HG03432 (cell line): ENCODE data around the gene PRKCH.

Source experiments
- ATAC-seq: cut with Tn5 transposase; IDR thresholded peaks from one replicate; pipeline ENCODE4 v1.9.1; 2021; ENCODE audit warnings: mild to moderate bottlenecking, moderate library complexity; ENCODE audit not compliant: unreplicated experiment

Gene PRKCH

DNA sequence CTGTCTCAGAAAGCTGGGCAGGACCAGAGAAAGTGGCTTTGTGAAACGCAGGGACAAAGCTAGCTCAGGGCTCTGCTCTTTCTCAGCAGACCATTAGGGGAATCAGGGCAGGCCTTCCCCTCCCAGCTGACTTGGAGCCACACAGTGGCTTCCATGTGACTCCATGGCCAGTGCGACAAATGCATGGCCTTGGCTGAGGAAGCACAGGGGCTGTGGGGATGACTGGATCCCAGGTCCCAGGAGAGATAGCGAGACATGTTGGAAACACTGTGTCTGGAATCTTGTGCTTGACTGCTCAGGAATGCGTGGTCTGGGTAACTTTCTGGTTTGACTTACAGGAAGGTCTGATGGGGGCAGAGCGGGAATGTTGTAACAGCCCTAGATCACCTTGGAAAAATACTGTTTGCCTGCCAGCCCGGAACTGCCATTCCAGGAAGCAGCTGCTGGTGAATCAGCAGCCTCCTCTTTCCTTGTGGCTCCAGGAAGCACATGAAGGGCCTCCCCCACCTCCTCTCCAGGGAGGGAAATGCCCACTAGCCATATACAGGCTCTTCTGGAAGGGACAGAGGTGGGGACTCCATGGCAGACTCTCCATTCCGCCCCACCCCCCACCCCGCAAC lies 240.4 kb downstream of the PRKCH start:
- no peak for ATAC-seq

DNA sequence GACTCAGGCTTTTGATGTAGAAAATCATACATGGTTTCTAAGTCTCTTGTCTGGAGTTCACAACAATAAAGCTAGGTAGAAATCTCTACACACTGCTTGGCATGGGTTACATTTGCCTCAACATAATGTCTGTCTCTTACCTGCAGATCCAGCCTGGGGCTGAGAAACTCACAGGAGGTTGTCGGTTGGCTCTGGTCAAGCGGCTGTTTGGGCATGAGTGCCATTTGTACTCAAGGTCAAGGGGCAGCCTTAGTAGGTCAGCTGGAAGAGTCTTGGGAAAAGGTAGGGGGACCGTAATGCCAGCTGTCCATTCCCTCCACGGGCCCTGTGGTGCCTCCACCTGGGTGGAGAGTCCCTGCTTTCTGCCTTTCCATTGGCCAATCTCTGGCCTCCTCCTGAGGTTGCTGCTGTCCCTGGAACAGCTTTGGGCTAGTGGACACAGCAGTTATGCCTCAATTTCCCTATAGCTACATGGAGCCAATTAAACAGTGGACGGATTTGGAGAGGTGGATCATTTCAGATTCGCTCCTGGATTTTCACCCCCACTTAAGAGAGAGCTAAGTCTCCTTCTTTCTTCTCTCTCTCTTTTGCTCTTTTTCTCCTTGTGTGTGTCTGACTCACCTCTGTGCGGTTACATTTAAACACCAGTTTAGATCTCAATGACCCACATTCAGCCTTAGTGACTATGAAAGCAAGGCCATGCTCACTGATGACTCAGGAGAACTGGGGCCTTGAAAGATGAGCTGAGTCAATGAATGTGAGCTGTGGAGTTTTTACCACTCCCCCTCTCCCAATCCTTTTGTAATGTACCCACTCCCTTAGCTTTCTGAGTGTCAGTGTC lies 241.2 kb downstream of the PRKCH start:
- ATAC-seq = no peak

DNA sequence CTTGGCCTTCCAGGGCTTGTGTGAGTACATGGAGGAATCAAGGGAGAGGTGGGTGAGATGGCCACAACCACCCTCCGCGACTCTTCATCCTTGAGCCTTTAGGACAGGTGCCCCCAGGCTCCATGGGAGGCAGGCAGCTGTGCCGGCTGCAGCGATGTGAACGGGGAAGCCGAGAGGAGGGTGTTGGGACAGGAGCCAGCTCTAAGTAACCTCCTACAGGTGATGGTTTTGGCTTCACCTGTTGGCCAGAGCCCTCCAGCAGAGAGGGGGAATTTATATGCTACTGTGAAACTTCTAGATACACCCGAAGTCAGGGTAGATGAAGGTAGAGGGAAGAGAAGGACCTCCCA lies 241.8 kb downstream of the PRKCH start:
- no peak for ATAC-seq

DNA sequence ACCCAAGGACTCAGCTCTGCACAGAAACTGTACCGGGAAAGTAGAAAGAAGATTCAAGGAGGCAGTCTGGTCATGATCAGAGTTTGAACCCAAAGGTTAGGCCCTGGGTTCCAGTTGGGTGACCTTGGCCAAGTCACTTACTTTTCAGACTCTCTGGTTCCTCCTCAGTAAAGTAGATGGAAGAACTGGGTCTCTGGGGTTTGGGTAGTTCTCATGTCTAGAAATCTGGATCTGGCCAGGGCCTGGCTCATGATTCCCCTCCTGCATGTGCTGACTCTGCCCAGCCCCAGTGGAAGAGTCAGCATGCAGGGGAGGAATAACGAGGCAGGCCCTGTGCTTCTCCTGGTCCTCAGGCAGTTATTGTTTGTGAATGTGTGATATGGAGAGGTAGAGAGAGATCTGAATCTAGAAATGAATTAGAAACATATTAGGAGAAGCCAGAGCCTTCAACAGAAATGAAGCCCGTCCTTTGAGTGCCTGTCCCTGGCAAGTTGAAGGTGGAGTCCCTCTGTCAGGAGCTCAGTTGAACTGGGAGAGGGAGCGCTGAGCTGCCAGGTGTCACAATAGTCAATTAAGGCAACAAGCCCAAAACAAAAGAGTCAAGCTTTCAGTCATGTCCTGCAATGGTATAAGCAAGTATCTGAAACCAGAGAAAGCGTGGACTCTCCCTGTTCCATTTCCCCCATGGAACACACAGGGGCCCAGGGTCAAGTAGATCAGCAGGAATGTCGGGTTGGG lies 242.7 kb downstream of the PRKCH start:
- no peak for ATAC-seq

DNA sequence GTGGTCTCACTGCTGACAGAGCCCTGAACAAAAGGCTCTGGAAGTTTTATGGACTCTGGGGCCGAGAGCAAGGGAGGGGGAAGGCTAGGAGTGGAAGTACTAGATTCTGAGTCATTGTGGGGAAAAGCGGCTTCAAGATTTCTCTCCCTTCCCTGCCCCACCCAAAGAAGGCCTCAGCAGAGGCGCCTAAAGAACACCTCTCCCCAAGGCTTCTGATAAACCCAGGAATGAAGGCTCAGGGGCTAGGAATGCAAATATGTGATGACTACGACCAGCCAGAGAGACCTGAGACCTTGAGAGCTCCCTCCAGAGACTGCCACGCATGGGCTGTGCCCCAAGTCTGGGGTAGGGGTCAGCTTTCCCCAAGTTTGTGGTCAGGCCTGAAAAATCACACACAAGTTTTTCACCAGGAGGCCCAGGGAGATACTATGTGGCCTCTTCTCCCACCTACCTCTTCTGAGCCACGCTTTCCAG lies 243.3 kb downstream of the PRKCH start:
- no peak for ATAC-seq

DNA sequence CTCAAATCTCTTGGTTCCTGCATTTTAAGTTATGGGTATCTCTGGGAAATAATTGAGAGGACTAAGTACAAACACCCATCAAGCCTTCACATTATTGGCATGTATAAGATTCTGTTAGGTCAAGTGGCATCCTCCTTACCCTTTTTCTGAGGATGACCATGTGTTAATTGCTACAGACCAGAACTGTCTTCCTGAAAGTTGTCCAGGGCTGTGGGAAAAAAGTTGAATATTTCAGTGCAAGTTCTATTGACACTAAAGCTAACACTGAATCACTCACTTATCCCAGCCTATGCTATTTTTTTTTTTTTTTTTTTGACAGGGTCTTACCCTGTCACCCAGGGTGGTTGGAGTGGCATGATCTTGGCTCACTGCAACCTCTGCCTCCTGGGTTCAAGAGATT lies 243.8 kb downstream of the PRKCH start:
- no peak for ATAC-seq

DNA sequence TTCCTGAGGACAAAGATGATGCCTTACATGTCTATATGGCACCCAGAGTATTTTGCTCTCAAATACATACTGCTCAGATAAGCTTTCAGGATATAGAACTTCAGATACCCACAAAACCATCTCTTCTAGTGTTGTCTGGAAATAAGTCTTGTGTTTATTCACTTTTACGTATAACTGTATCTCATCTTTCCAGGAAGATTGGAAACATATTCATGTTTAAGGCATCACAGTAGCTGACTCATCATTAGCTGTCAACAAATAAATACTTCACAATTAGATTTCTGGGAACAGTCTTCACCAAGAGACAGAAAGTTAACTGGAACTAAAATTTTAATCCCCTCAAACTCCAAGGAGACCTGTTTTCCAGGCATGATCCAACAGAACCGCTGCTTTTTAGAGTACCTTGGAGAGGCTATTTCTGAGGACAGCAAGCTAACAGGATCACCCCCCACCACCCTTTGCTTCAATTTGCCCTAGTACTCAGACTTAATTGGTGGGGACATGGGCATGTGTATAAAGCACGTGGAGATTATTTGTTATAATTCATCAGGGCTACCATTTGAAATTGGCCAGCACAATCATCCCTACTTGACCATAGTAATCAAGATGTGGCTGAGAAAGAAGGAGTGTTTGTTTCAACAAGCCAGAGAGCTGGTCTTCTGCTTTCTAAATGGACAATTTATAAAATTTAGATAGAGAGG lies 244.6 kb downstream of the PRKCH start:
- no peak for ATAC-seq

DNA sequence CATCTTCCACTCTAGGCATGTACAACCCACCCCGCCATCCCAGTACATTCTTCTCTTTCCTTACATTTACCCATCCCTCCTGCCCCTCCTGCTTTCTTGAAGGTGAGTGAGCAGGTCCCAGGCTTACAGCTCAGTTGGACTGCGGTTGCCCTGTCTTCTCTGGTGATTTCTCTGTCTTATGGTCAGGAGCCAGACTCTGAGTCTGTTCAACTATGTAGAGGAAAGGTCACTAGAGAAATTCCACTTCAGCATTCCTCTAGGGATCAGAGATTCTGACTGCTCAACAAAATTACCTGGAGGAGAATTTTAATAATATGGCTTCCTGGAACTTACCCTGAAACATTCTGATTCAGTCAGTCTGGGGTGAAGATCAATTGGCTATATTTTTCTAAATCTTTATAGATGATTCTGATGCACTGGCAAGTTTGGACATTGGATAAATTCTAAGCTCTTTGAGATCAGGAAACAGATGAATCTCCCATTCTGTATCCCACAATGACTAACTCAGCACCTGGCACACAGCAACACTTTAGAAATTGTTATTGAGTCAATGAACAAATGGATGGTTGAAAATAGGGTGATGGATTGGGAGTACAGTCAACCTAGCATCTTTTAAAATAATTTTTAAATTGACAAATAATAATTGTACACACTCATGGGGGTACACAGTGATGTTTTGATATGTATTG lies 245.3 kb downstream of the PRKCH start:
- ATAC-seq = no peak

DNA sequence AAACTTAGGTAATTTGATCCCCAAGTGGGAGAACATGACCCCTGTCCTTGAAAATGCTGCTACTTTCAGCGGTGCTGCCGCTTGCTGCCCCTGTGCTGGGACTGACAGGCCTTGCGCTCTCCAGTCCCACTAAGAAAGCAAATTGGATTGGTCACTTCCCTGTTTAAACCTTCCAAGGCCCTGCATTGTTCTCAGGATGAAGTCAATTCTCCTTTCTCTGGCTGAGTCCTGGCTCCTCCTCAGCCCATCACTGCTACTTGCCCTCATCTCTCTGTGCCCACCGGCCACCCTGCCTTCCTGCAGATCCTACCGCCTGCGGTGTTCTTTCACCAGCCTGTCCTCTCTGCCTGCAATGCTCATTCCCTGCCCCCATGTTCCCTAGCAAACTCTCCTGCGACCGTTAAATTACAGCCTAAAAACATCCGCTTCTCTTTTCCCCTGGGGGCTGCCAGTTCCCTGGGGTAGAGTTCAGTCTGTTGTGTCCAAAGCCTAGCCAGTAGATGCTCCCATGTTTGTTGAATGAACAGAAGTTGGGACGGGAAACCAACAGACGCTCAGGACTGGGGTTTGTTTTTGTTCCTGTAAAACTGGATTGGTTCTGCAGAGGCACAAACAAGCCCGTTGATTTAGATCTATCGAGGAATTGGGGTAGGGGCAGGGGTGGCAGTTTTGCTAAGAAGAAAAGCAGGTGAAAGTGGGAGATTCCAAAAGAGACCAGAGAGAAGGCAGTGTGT lies 246.6 kb downstream of the PRKCH start:
- peak; percentile 8 for ATAC-seq

DNA sequence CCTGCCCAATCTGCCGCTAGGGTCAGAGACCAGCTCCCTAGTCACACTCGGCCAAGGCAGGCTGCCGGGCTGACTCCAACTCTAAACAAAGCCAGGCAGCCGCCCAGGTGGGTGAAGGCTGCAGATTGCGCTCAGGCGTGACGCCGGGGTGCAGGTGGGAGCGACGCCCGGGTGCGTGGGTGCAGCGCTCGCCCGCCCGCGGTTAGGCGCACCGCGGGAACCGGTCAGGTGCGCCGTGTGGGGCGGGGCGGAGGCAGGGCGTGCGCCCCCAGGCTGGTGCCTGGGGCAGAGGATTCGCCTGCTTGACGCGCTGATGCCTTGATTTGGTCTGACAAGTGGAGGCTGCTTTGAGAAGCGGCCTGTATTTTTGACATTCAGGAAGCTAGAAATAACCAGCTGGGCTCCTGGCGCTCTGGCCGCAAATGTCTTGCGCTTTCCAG lies 247.2 kb downstream of the PRKCH start:
- ATAC-seq = peak; percentile 91

DNA sequence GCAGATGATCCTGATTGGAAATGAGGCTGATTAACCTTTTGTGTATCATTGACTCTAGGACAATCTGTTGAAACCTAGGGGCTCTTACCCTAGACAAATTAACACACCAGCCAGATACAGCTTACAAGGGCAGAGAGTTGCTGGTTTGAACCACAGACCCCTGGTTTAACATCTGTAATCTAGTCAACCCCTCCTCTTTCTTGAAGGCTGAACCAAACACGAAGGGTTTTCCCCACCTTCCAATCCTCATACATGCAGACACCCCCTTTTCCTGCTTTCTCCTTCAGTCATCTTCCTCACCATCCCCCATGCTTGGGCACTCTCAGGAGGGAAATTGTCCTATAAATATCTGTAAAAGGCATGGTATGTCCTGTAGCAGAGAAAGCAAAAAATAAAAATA lies 247.9 kb downstream of the PRKCH start:
- ATAC-seq = no peak

DNA sequence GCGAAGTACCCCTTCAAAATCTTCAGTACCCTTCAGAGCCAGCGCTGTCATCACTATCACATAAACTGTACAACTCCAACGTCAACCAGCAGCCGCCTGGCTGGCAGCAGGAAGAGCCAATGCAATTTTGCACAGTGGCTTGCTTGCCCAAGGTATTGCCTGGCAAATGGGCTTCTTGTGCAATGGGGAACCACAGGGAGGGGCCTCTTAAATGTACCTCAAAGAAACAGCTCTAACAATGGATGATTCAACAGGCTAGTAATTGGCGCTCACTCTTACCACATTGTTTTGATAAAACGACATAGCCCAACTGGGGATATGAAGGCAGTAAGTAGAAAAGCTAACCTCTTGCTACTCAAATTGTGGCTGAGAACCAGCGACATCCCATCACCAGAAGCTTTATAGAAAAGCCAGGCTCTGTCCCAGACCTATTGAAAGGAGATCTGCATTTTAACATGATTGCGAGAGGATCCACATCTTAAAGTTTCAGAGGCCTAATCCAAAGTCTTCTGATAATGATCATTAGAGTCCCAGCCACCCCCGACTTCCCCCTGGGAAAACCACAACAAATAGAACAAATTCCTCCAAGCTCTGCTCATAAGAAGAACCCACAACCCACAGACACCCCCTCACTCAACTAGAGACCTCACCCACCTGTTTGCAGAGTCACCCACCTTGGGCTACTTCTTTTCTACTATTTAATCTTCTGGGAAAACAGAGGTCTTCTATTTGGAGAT lies 248.6 kb downstream of the PRKCH start:
- ATAC-seq = no peak

DNA sequence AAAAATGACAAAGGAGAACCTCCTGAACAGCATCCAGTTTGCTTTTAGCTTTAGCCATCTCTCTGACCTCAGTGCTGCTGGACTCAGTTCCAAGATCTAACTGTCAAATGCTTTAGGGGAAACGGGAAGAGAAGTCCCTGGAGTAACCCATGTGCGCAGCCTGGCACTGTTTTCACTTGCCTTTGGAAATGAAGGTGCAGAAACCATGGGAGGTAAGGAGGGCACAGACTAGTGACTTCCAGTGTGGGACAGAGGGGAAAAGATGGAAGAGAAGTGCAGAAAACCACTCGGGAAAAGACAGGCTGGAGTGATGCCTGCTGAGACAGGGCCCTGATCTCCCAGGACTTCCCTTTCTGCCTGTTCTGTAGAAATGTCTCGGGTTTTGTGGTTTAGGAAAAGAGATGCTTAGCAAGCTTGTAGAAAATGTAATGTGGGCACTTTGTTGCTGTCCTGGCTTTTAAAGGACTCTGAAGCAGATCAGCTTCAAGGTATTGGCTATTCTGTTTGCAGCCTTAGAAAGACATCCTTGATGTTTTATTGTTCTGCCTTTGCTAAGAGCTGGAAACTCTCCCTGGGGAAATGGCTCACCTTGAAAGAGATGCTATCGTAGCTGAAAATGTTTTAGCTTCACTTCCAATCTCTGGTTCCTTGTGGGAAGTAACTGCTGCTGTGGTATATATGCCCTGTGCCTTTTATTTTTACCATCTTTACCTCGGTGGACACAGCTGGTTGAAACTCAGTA lies 249.3 kb downstream of the PRKCH start:
- ATAC-seq = no peak

DNA sequence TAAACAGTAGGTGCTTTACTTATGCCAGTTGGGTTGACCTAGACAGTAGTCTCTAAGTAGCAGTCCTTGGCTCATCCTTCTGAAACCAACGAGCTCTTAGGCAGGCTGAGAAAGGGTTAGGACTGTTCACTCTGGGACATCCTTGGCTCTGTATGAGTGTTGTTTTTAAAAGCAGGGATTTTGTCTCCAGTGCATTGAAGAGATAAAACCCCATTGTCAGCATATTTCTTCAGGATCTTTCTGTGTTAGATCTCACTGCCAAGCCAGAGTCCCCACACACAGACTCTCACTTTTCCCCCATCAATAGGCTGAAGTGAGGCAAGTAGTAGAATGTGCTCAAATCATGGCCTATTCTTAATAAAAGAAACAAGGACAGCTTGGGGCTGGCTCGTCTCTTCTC lies 250.5 kb downstream of the PRKCH start:
- ATAC-seq = no peak

DNA sequence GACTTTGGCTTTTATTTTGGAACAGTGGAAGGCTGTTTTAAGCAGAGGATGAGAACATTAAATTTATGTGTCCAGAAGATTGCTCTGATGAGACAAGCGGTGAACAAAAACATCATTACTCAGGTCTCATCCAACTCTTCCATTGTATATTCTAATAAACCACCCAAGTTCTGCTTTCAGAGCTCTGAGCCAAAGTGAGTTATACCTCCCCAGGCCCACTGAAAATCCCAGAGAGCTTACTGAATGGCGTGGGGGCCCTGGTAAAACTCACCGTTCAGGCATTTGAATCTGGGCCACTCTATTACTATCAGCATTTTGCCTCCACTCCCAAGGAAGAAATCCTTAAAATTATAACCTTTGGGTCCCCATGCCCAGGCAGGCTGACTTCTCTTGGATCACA lies 251.9 kb downstream of the PRKCH start:
- ATAC-seq = no peak

DNA sequence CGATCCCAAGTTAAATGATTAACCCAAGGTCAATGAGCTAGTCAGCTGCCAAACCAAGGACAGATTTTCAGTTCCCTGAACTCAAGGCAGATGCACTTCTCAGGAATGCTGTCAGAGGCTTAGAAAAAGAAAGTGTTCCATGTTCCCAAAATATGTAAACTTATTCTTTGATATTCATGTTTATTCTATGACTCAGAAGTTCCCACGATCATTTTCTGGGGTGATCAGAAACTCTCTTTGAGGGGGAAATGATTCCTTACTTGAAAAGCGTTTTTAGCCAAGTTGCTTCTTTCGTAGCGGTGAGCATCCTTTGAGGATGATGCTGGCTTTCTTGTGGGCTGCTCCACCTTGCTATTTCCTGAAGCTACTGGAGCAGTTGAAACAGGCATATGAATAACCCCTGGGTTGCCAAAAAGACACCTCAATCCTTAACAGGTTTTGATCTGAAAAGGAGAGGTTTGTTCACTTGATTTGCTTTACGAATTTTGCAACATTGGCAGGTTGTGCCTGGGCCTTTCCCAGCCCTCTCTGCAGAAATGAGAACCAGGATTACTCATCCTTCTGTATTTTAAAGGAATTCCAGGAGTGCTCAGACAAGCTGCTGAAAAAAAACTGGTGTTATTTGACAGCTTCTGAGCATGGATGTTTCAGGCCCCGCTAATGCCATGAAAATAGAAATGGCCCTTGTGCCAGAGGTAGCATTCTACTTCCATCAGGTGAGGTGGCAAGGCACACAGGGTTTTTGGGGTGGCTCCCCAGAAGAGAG lies 252.6 kb downstream of the PRKCH start:
- ATAC-seq = no peak

DNA sequence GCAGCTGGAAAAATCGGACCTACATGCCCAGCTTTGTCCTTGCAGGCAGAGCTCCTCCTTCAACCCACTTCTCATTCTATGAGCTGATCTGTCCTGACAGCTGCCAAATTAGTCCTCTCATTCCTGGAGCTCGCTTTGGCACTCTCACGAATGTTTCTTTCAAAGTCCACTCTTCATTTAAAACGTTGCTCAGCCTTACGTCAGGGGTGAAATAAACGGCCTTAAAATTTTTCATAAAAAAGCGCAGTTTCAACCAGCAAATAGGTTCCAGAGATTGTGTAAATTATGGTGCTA lies 253.1 kb downstream of the PRKCH start:
- no peak for ATAC-seq

DNA sequence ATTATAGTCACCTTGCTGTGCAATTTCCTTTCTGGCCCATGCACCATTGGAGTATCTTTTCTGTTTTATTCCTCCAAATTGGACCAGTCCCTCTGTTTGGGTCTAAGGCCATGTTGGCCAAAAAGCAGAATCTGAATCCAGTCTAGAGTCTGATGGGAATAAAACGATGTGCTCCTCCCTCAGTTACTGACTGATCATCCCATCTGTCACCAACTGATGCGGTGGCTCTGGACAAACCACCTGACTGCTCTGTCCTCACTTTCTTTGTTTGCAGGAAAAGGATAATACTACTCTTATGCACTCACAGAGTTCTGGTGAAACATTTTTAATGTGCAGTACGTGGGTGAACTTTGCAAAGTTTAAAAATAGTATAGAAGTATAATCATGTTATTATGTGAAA lies 253.7 kb downstream of the PRKCH start:
- ATAC-seq = no peak
